Measurements from ENCODE around the gene PDE6H.

PDE6H gene

GRCh38 chr12:14972816-14973215 is at the start of gene PDE6H:
Gene PDE6H (plus strand): TSS chr12:14973042. CDS start chr12:14978013, 4,971 bp downstream.
- no peak for DNase-seq

- no peak for DNase-seq
Observed at GRCh38 chr12:14923944-14924343, 48.9 kb upstream of the PDE6H start.

GRCh38 chr12:14924541-14924940 is 48.3 kb upstream of the PDE6H start:
- no peak for DNase-seq

GRCh38 chr12:14927267-14927666 is 45.6 kb upstream of the PDE6H start:
- no peak for DNase-seq

GRCh38 chr12:14928931-14929330 is 43.9 kb upstream of the PDE6H start:
- DNase-seq = peak; percentile 80

GRCh38 chr12:14930299-14930698 is 42.5 kb upstream of the PDE6H start:
- DNase-seq = no peak

GRCh38 chr12:14931359-14931758 is 41.5 kb upstream of the PDE6H start:
- no peak for DNase-seq

GRCh38 chr12:14931791-14932560 is 40.9 kb upstream of the PDE6H start:
- no peak for DNase-seq

GRCh38 chr12:14934511-14934910 is 38.3 kb upstream of the PDE6H start:
- DNase-seq = no peak

- no peak for DNase-seq
Observed at GRCh38 chr12:14935031-14935430, 37.8 kb upstream of the PDE6H start.

- DNase-seq = no peak
Observed at GRCh38 chr12:14936224-14936861, 36.5 kb upstream of the PDE6H start.

- DNase-seq = no peak
Observed at GRCh38 chr12:14937014-14937413, 35.8 kb upstream of the PDE6H start.

- no peak for DNase-seq
Observed at GRCh38 chr12:14937689-14938088, 35.2 kb upstream of the PDE6H start.

GRCh38 chr12:14938301-14938700 is 34.5 kb upstream of the PDE6H start, which contains the start of gene ERP27:
Gene ERP27 (minus strand): TSS chr12:14938537. CDS start chr12:14938508, 29 bp downstream.
- DNase-seq = no peak

- no peak for DNase-seq
Observed at GRCh38 chr12:14941369-14941768, 31.5 kb upstream of the PDE6H start.

- DNase-seq = no peak
Observed at GRCh38 chr12:14942196-14942931, 30.5 kb upstream of the PDE6H start.

- DNase-seq = no peak
Observed at GRCh38 chr12:14946162-14946561, 26.7 kb upstream of the PDE6H start.

- no peak for DNase-seq
Observed at GRCh38 chr12:14946861-14947260, 26.0 kb upstream of the PDE6H start.

- DNase-seq = no peak
Observed at GRCh38 chr12:14948672-14949071, 24.2 kb upstream of the PDE6H start.

GRCh38 chr12:14949631-14950030 is 23.2 kb upstream of the PDE6H start:
- DNase-seq = no peak

GRCh38 chr12:14950421-14950820 is 22.4 kb upstream of the PDE6H start:
- no peak for DNase-seq

- no peak for DNase-seq
Observed at GRCh38 chr12:14950982-14951746, 21.7 kb upstream of the PDE6H start.

GRCh38 chr12:14951851-14952250 is 21.0 kb upstream of the PDE6H start:
- DNase-seq = no peak
